NCI-H146 treated with DMSO at 0.1 percent for 48 hours (cell line): Measurements from ENCODE around the gene MYO1A.
"Not testable (repeated sequence)": the region's sequence is repeated elsewhere in the genome, so short reads cannot be mapped to it uniquely, and the experiment has no call there.

ENCODE experiments used
- DNase-seq: peaks from one replicate; lab custom pipeline; 2025; ENCODE audit not compliant: unreplicated experiment; lab: John Stamatoyannopoulos, UW

Gene MYO1A

DNA sequence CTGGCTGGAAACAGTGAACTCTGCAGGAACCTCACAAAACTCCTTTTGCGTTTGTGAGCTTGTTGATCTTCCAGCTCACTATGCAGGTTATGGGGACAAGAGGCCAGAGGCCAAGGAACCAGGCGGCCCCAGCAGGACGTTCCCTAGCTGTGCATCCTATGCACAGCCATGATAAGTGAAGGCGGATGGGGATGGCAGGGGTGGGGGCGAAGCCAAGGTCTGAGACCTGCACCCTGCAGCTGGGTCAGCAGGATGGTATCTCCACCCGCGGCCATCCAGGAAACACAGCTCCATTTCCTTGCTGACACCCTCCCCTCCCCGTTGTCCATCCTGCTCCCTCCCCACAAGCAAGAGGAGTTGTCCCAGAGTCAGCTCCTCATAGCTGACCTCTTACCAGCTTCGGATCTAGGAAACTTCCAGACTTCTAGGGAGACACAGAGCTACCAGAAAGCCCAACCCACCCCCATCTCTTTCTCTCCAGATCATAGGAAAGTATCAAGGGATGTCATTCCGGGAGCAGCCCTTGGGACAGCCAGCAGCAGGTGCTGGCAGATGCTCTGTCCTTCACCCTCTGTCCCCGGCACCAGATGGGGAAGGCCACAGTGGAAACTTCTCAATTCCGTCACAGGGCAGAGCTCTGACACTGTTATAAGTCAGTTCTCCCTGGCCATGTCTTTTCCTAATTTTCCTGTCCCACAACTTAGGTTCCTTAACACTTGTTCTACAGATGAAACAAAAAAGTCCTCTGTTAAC, 53.0 kb downstream of the MYO1A start:
- no peak for DNase-seq

DNA sequence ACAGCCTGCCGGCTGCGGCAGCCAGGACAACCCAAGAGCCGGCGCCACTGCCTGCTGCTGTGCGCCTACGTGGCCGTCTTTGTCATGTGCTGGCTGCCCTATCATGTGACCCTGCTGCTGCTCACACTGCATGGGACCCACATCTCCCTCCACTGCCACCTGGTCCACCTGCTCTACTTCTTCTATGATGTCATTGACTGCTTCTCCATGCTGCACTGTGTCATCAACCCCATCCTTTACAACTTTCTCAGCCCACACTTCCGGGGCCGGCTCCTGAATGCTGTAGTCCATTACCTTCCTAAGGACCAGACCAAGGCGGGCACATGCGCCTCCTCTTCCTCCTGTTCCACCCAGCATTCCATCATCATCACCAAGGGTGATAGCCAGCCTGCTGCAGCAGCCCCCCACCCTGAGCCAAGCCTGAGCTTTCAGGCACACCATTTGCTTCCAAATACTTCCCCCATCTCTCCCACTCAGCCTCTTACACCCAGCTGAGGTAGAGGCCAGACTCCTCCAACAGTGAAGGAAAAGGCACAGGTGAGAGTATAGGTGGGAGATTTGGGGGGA, 53.9 kb downstream of the MYO1A start:
- DNase-seq, result no peak

DNA sequence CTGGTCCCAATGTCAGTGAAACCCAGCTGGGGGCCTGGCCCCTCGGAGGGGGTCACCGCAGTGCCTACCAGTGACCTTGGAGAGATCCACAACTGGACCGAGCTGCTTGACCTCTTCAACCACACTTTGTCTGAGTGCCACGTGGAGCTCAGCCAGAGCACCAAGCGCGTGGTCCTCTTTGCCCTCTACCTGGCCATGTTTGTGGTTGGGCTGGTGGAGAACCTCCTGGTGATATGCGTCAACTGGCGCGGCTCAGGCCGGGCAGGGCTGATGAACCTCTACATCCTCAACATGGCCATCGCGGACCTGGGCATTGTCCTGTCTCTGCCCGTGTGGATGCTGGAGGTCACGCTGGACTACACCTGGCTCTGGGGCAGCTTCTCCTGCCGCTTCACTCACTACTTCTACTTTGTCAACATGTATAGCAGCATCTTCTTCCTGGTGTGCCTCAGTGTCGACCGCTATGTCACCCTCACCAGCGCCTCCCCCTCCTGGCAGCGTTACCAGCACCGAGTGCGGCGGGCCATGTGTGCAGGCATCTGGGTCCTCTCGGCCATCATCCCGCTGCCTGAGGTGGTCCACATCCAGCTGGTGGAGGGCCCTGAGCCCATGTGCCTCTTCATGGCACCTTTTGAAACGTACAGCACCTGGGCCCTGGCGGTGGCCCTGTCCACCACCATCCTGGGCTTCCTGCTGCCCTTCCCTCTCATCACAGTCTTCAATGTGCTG, 54.6 kb downstream of the MYO1A start:
- no peak for DNase-seq

DNA sequence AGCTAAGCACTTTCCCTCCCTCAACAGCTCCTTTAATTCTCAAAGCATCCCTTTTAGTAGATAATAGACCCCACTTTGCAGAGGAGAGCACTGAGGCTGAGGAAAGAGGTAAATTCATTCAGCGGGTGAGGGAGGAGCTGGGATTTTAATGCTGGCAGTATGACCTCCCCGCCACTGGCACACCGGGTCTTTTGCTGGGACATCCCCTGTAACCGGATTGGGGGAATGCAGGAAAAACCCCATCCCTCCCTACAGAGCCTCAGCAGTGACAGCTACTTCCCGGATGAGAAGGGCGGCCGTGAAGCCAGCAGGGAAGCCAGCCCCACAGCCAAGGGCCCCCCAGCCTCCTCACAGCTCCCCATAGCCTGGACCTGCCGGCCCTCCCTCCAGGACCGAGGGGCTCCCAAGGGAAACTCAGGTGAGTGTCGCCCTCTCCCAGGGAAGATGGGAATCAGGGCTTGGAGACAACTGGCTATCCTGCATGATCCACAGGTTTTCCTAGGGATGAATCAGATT, 55.6 kb downstream of the MYO1A start:
- DNase-seq, result no peak

DNA sequence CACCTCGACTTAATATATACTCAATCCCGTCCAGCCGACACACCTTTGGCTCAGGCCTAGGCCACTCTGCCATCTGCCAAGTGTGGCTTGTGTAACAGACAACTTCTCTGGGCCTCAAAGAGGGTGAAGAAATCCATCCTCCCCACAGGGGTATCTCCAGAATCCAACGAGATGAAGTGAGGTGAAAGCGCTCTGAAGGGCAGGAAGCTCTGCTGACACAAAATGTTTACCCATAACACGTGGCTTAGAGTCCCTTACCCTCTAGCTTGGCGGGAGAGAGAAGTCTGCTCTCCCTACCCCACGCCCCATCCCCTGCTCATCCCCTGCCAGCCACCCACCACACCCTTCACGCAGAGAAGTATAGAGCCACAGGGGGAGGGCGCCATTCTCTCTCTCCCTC, 56.6 kb downstream of the MYO1A start:
- DNase-seq, result no peak

DNA sequence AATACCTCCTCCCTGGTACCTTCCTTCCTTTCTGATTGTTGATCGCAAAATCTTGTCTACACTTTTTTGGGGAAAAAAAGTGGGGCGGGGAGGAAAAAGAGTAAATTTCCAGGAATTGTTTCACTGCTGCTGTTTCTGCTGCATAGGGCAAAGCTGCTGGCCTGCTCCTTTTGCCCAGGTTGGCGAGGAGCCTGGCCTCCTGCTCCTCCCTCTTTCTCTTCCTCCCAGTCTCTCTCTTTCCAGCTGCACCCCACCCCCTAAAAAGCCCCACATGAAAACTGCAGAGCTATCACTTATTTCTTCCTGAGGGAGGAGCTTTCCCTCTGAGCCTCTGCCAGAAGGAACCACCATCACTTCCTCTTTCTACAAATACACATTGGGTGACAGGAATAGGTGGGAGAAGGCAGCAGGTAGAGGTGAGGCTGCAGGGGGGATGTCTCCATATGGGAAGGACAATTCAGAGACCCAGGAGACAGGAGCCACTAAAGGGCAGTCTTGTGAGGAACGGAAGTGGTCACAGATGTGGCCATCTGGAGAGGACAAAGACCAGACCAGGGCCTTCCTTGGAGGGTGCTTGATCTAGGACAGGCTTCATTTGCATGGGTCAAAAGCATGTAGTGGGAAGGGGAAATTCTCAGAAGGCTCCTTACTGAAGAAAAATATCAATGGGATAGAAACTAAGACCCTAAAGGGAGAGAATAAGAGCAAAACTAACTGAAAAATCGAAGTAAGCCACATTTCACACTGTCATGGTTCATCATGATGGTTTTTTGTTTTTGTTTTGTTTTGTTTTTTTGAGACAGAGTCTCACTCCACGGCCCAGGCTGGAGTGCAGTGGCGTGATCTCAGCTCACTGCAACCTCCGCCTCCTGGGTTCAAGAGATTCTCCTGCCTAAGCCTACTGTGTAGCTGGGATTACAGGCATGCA, 58.3 kb downstream of the MYO1A start:
- DNase-seq, result no peak

DNA sequence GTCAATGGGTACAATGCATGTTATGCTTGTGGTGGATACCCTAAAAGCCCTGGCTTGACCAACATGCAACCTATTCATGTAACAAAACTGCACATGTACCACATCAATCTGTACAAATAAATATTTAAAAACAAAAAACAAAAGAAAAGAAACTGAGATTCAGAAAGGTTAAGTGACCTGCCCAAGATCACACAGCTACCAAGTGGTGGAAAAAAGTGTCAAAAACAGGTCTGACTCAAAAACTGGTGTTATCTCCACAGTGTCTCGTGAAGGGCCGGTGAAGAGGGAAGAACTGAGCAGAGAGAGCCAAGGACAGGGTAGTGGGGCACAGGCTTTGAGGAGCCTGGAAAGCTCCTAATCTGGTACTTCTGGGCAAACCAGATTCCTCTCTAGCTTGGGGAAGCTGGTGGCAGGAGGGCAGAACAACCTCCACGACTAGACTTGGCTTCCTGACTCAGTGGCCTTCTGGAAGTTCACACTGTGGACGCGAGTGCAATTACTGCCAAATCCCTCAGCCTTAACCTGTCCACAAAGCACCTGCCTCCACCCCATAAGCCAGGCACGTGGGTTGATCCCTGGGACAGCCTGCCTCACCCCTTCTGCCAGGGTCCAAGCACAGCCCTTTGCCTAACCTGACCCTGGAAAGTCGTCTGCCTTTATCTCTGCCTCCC, 59.1 kb downstream of the MYO1A start:
- no peak for DNase-seq

DNA sequence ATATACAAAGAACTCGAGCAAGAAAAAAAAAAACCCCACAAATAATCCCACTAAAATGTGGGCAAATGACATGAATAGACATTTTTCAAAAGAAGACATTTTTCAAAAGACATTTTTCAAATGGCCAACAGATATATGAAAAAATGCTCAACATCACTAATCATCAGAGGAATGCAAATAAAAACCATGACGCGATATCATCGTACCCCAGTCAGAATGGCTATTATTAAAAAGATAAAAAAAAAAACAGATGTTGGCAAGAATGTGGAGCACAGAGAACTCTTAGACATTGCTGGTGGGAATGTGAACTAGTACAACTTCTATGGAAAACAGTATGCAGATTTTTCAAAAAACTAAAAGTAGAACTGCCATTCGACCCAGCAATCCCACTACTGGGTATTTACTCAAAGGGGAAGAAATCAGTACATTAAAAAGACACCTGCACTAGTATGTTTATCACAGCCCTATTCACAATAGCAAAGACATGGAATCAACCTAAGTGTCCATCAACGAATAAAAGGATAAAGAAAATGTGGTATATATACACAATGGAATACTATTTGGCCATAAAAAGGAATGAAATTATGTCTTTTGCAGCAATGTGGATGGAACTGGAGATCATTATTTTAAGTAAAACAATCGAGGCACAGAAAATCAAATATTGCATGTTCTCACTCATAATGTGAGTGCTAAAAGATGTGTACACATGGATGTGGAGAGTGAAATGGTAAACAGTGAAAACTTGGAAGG, 59.9 kb downstream of the MYO1A start:
- no peak for DNase-seq

DNA sequence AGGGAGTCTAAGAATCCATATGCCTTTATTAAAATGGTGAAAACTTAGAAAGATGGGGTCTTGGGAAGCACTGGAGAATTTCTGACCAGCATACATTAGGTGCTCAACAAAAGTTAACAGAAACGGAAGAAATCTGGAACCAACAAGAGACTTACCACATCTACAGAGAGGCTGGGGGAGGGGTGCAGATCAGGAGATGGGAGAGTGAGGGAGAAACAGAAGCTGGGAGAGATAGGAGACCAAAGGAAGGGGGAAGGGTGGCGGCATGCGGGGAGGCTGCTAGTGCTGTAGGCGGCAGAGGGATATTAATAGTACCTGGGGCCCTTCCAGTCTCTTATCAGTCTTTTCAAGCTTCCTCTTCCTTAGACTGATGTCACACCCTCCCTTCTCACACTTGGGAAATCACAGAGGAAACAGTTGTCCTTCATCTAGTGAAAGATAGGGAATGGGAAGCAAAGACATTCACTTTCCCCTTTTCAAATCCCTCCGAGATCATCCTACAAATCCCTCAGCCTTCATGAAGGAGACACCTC, 61.7 kb downstream of the MYO1A start:
- DNase-seq, result no peak

DNA sequence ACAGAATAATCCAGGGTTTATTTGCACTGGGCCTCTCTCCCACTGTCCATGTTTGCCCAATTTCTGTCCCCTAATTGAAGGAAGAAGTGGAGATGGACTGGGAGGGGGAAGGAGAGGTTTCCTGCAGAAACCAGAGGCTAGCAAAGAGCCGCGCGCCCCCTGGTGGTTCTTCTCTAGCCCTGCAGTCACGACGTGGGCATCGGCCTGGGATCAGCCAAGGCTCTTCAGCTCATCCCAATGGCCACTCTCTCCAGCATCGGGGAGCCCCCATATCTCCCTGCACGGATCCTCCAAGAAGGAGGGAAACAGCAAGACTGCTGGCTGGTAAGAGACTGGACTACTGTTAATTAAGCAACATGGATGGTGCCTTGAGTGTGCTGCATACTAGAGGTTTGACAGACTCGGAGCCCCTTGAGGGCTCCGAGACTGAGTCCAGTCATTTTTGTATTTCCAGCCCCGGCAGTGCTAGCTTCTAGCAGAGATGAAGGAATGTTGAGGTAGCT, 62.3 kb downstream of the MYO1A start:
- DNase-seq, result peak; percentile 71

DNA sequence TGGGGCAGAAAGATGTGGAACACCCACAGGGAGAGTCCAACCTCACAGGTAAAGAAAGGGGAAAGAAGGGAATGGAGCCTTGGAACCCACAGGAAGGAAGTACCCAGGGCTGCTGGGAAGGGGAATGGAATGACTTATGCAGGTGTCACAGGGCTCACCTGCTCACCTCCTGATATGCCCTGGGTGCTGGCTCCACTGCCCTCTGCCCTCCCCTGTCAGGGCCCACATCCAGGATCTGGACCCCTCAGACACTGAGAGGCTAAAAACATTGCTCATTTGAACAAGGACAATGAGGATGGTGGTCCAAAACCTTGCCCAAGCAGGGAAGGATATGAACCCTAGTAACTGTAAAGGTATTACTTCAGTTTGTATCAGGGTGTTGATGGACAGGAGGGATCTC, 62.9 kb downstream of the MYO1A start:
- no peak for DNase-seq

DNA sequence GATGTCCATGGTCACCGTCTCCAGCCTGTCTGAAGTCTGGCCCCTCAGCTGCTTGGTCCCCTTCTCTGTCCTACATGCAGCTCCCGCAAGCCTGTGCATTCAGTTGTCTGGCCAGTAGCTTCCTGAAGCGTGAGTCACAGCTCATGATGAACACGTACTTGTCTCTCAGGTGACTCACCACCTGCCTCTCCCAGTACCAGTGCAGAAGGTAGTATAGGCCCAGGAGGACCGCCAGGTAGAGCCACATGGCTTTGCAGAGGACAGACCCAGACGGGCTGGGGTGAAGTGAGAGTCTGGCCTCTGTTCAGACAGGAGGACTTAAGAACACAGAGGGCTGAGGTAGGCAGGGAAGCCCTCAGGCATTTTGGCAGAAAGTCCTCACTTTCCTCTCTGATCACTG, 64.2 kb downstream of the MYO1A start:
- not testable (repeated sequence) for DNase-seq

DNA sequence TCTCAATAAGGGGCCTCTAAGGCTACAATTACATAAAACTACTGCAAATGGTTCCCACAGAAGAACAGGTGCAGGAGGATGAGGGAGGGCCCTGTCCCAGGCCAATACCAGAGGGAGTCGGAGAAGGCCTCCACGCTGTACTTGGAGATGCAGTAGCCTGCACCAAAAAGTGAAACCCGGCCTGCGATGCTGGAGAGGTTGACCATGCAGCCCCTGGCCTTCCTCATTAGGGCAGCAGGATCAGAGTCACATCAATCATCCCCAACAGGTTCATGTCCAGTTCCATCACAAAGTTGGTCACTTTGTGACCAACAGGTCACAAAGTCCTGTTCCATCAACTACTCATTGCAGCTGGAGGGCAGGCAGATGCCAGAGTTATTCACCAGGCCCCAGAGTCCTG, 66.5 kb downstream of the MYO1A start:
- no peak for DNase-seq

DNA sequence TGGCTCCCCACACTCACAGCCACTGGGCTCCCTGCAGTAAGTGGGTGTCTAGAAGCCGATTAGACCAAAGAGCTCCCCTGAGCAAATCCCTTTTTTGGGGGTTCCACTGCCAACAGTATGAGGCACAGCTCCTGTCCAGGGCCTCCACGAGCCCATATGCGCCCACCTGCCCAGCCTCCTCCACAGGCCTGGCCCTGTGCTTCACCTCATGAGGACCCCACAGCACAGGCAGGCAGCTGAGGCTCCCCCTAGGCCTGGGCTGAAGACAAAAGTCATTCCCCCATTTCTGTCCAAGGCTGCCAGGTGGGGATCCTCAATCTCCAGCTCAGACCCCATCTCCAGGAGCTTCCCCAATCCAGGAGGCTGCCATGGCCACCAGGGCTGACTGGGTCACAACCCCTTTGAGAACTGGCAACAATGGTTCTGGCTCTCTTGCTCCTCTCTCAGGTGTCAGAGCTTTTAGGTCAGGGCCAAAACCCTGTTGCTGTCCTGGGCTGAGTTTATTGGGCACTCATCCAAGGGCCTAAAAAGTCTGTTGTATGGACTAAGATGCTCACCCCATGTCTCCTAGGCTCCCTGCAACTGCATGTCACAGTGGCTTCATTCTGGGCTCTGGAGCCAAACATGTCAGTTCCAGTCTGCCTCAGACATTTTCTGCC, 67.2 kb downstream of the MYO1A start:
- DNase-seq, result not testable (repeated sequence)

DNA sequence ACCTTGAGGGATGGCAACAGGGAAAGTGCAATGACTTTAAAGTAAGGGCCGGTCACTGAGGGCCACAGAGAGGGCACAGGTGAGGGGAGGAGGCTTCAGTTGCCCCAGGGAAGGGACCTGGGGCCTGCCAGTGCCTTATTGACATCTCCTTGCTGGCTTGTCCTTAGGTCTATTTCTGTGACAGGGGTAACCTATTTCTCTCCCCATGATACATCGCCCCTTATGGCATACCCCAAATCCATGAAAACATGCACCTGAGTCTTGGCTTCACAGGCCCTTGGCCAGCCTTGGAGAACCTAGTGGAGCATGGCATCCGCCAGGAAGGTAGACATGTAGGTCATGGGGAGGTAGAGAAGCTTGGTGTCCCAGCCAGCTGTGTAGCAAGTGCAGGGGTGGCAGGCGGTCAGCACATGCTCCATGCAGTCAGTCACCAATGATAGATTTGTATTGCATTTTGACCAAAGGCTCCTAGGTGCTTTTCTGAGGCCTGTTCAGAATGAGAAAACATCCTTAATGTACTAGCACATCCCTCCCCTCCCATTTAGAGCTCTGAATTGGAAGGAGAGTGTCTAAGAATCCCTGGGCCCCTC, 68.9 kb downstream of the MYO1A start:
- DNase-seq, result no peak

DNA sequence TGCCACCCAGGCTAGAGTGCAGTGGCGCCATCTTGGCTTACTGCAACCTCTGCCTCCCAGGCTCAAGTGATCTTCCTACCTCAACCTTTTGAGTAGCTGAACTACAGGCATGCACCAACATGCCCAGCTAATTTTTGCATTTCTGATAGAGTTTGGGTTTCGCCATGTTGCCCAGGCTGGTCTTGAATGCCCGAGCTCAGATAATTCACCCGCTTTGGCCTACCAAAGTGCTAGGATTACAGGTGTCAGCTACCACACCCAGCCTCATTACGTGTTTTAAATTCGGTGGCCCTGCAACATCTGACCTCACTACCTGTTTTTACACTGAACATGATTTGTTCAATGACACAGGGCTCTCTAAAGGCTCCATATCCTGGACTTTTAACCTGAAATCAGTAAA, 69.7 kb downstream of the MYO1A start:
- DNase-seq, result no peak

DNA sequence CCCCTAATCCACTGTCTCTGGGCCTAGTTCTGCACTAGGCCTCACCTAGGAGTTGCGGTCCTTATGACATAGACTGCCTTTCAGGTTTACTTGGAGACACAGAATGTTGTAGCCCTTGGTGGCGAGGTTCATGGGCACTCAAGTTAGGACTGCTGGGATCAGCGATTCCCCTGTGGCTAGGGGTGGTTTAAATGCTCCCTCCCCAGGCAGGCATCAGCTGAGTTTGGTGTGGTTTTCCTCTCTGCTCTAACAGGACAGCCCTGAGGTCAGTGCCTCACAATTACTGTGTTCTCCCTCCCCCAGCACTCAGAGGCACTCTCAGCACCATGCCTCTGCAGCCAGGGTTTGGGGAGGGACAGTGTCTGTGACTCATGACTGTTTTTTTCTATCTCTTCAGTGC, 70.3 kb downstream of the MYO1A start:
- no peak for DNase-seq
